Adrenal gland (tissue), 12 donors: ENCODE results near the gene ARL8B. TPM values are rescaled to one million over a fixed set of nuclear protein-coding genes. Genes with fewer than 3 reads are reported as not detected.
"Not testable (repeated sequence)": the region's sequence is repeated elsewhere in the genome, so short reads cannot be mapped to it uniquely, and the experiment has no call there.

Source experiments
- DNase-seq, 7 donors: peaks; one replicate each; pipeline ENCODE4 v3.0.0-alpha.2; 2019 to 2020
- H3K27ac ChIP-seq, 5 donors: fragments of 200-600 bp; sonication (generic) in 4 of 5; 1 replicate in 3 of 5; 2 replicates in 2 of 5; pipeline versions ENCODE4 v1.5.1 to v1.8.0; 2016 to 2020; ENCODE audit warnings: mild to moderate bottlenecking in 1 of 5
- H3K27me3 ChIP-seq: fragments of 200-600 bp; 2 replicates; pipeline ENCODE4 v1.8.0; 2021
- H3K36me3 ChIP-seq, 2 donors: fragments of 200-600 bp; replicated peaks in 1 of 2; 1 replicate in 1 of 2; 2 replicates in 1 of 2; pipeline versions ENCODE4 v1.5.1 to v1.8.0; 2018 to 2022
- H3K4me1 ChIP-seq, 2 donors: fragments of 200-600 bp; replicated peaks in 1 of 2; 1 replicate in 1 of 2; 2 replicates in 1 of 2; pipeline versions ENCODE4 v1.5.1 to v1.8.0; 2018 to 2021
- H3K4me3 ChIP-seq, 4 donors: fragments of 200-600 bp; sonication (generic) in 3 of 4; one replicate each; pipeline ENCODE4 v1.5.1; 2016 to 2018
- H3K9me3 ChIP-seq, 3 donors: fragments of 200-600 bp; sonication (generic) in 1 of 3; replicated peaks in 1 of 3; 1 replicate in 2 of 3; 2 replicates in 1 of 3; pipeline versions ENCODE4 v1.5.1 to v1.8.0; 2016 to 2021
- POLR2A ChIP-seq, 2 donors: fragments of 450-650 bp; IDR thresholded peaks; one replicate each; pipeline ENCODE4 v1.6.1; 2017; ENCODE audit warnings: antibody characterized with exemption in 2 of 2, mild to moderate bottlenecking in 2 of 2, moderate library complexity in 1 of 2
- WGBS, 4 donors: extraction: QIAGEN DNeasy Blood & Tissue Kit in 2 of 4; methylation state at CpG; one replicate each; pipeline versions ENCODE4 v1.1.5 to v1.1.7; 2013 to 2017; 5-methylcytosine and 5-hydroxymethylcytosine counted together
- intact Hi-C, 2 donors: fragments of 100-400 bp; cut with DNase I; formaldehyde crosslinking; loops; one replicate each; pipeline versions ENCODE4 v1.14.1 to v1.15.0; 2022 to 2023
- polyA plus RNA-seq, 3 donors: library from polyadenylated mRNA; stranded (reverse); fragments of 200-250 nt in 2 of 3; fragments of 350-450 nt in 1 of 3; fragmentation: Illumina TruSeq in 1 of 3; extraction: RNeasy Lipid Tissue Mini Kit (QIAGEN cat#74804) in 1 of 3; gene quantifications; one replicate each; pipeline ENCODE4 v1.2.3, GENCODE V29; 2013 to 2014
- total RNA-seq, 9 donors: library from RNA; depleted of rRNA in 4 of 9; stranded (reverse); fragments of >200 nt in 4 of 9; fragments of 120-200 nt in 1 of 9; fragmentation: NEBNext Ultra II Directional in 1 of 9; extraction: Animal tissue kit (Norgen Biotek cat#: 25700) in 1 of 9; gene quantifications; one replicate each; pipeline versions ENCODE4 v1.1.0 to v1.2.4, GENCODE V29; 2013 to 2023
- TF ChIP-seq, protein P1 (sequence below), 6 experiments: fragments of 450-650 bp in 4 of 6; fragments of 200-600 bp in 2 of 6; sonication (generic) in 1 of 6; IDR thresholded peaks; 1 replicate in 5 of 6; 2 replicates in 1 of 6; pipeline versions ENCODE4 v1.5.1 to v1.8.0; 2016 to 2021; ENCODE audit warnings: antibody characterized with exemption in 6 of 6, mild to moderate bottlenecking in 2 of 6, moderate library complexity in 1 of 6
- donor health status: healthy with polysubstance abuse.
- donor health status: Bipolar disorder and iron deficiency.
- donor health status: DM: yes; HTN: yes; CAD: no.
- donor health status: DM: no; HTN: no; CAD: no.
- donor health status: DM: no; HTN: no; CAD: no.
- donor health status: DM: yes; HTN: yes; CAD: no.

ARL8B gene
- total and polyA plus RNA-seq, 12 donors = 27.8 to 131 (median 52.8) TPM

DNA sequence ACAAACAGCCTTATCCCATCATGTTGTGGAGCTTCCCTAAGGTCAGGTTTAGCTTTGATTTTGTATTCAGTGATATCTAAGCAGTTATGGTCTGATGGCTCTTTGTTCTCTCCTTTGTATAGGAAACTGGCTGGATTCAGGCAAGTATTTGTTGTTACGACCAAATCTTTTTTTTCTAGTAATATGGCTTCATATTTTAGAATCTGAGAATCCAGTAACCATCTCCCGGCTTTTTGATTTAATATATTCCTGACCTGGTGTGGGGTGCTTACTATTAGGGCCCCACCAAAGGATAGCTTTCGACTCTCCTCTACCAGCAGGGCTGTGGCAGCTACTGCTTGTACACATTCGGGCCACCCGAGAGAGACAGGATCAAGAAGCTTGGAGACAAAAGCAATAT lies 23.0 kb downstream of the ARL8B start:
- no peaks in the 10 kb centered on the region for H3K36me3 ChIP-seq
- H3K27me3 ChIP-seq = no peaks in the 10 kb centered on the region
- DNase-seq = no peak
- peaks cover 0 to 27% of the 10 kb centered on the region in 2 donors for H3K4me1 ChIP-seq
- intact Hi-C loops = no loop called here
- H3K9me3 ChIP-seq = no peaks in the 10 kb centered on the region
- WGBS, 4 donors = 88 to 97% (median 94%) methylated on average over 5 of the region's 5 CpGs
- H3K4me3 ChIP-seq = no peak overlapping the region
- H3K27ac ChIP-seq = no peak overlapping the region
- TF ChIP-seq POLR2A (IDR thresholded peaks at IDR 0.05) = no peak
- TF ChIP-seq, protein P1, sequence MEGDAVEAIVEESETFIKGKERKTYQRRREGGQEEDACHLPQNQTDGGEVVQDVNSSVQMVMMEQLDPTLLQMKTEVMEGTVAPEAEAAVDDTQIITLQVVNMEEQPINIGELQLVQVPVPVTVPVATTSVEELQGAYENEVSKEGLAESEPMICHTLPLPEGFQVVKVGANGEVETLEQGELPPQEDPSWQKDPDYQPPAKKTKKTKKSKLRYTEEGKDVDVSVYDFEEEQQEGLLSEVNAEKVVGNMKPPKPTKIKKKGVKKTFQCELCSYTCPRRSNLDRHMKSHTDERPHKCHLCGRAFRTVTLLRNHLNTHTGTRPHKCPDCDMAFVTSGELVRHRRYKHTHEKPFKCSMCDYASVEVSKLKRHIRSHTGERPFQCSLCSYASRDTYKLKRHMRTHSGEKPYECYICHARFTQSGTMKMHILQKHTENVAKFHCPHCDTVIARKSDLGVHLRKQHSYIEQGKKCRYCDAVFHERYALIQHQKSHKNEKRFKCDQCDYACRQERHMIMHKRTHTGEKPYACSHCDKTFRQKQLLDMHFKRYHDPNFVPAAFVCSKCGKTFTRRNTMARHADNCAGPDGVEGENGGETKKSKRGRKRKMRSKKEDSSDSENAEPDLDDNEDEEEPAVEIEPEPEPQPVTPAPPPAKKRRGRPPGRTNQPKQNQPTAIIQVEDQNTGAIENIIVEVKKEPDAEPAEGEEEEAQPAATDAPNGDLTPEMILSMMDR (IDR thresholded peaks at IDR 0.05) = no peak

DNA sequence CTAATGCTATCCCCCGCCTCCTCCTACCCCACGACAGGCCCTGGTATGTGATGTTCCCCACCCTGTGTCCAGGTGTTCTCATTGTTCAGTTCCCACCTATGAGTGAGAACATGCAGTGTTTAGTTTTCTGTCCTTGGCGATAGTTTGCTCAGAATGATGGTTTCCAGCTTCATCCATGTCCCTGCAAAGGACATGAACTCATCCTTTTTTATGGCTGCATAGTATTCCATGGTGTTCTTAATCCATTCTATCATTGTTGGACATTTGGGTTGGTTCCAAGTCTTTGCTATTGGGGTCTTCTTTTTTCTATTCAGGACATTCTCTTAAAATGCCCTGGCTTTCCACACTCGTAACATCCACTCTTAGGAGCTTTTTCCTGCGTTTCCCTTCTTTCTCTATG lies 25.1 kb downstream of the ARL8B start:
- H3K36me3 ChIP-seq, H3K4me3 ChIP-seq, DNase-seq, H3K27me3 ChIP-seq, intact Hi-C loops, H3K9me3 ChIP-seq: not testable (repeated sequence)
- Histone ChIP-seq H3K27ac (peak overlapping the region in 1 of 5 donors; percentile 19), H3K4me1 (peaks cover 0 to 13% of the 10 kb centered on the region in 2 donors)
- 90 to 97% (median 93%) methylated on average over 5 of the region's 5 CpGs for WGBS, 4 donors

GRCh38 chr3:5149306-5149880 lies 27.3 kb downstream of the ARL8B start:
- DNase-seq = no peak
- 78 to 86% (median 80%) methylated on average over 5 to 7 of the region's 7 CpGs for WGBS, 4 donors
- peaks cover 0 to 13% of the 10 kb centered on the region in 2 donors for H3K4me1 ChIP-seq
- H3K4me3 ChIP-seq = no peak overlapping the region
- H3K36me3 ChIP-seq = no peaks in the 10 kb centered on the region
- H3K27ac ChIP-seq = no peak overlapping the region
- intact Hi-C loops = no loop called here
- H3K9me3 ChIP-seq = peaks cover 0 to 7% (median 0%) of the 10 kb centered on the region in 3 donors
- TF ChIP-seq, protein P1 (IDR thresholded peaks at IDR 0.05) = no peak
- no peak for TF ChIP-seq POLR2A (IDR thresholded peaks at IDR 0.05)
- H3K27me3 ChIP-seq = no peaks in the 10 kb centered on the region

- H3K9me3 ChIP-seq = peaks cover 0 to 7% (median 0%) of the 10 kb centered on the region in 3 donors
- H3K4me3 ChIP-seq = no peak overlapping the region
- TF ChIP-seq, protein P1 (IDR thresholded peaks at IDR 0.05) = no peak
- TF ChIP-seq POLR2A (IDR thresholded peaks at IDR 0.05) = no peak
- H3K27me3 ChIP-seq = no peaks in the 10 kb centered on the region
- no peaks in the 10 kb centered on the region for H3K36me3 ChIP-seq
- DNase-seq = no peak
- WGBS, 4 donors = 91 to 96% (median 95%) methylated on average over 6 of the region's 6 CpGs
- H3K4me1 ChIP-seq = peaks cover 0 to 22% of the 10 kb centered on the region in 2 donors
- intact Hi-C loops = no loop called here
- H3K27ac ChIP-seq = no peak overlapping the region
These were observed 29.5 kb downstream of the ARL8B start for GRCh38 chr3:5151586-5151985.

DNA sequence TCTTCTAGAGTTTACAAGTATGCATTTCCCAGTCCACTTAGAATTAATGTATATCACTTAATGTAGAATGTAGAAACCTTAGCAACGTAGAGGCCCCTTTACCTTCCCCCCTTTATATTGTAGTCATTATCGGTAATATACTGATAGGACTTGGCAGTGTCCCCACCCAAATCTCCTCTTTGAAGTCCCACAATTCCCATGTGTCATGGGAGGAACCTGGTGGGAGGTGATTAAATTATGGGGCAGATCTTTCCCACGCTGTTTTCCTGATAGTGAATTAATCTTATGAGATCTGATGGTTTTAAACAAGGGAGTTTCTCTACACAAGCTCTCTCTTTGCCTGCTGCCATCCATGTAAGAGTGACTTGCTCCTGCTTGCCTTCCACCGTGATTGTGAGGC lies 31.0 kb downstream of the ARL8B start:
- TF ChIP-seq, protein P1 (IDR thresholded peaks at IDR 0.05) = no peak
- no peak for TF ChIP-seq POLR2A (IDR thresholded peaks at IDR 0.05)
- H3K9me3 ChIP-seq = peaks cover 0 to 7% (median 0%) of the 10 kb centered on the region in 3 donors
- H3K27ac ChIP-seq = no peak overlapping the region
- H3K4me1 ChIP-seq = peaks cover 0 to 15% of the 10 kb centered on the region in 2 donors
- 88 to 92% (median 91%) methylated on average over 4 of the region's 4 CpGs for WGBS, 4 donors
- no peak for DNase-seq
- H3K27me3 ChIP-seq = no peaks in the 10 kb centered on the region
- intact Hi-C loops = no loop called here
- no peaks in the 10 kb centered on the region for H3K36me3 ChIP-seq
- no peak overlapping the region for H3K4me3 ChIP-seq
